Erythroblast (primary cell): ENCODE data around the gene C5orf63.

Source experiments
- GATA1 ChIP-seq: IDR thresholded peaks from 2 replicates; pipeline ENCODE4 v1.6.1; 2011; ENCODE audit warnings: low read depth, mild to moderate bottlenecking, control low read depth, low read length, moderate library complexity
- POLR2A ChIP-seq: IDR thresholded peaks from 2 replicates; pipeline ENCODE4 v1.6.1; 2011; ENCODE audit warnings: mild to moderate bottlenecking, low read length

- TF ChIP-seq POLR2A = no peak
- TF ChIP-seq GATA1 = no peak
These were observed 17.2 kb downstream of the C5orf63 start for GRCh38 chr5:127055880-127056653.
